ENCODE data around the gene CARD19.

CARD19 gene, protein sequence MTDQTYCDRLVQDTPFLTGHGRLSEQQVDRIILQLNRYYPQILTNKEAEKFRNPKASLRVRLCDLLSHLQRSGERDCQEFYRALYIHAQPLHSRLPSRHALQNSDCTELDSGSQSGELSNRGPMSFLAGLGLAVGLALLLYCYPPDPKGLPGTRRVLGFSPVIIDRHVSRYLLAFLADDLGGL
- 111 to 115 reads per million in 2 donors for total RNA-seq

- DNase-seq, result peak; percentile 60
Observed at GRCh38 chr9:93096131-93096802, at the start of gene CARD19. CARD19 (plus strand) TSS chr9:93096217; CDS start chr9:93096346, 129 bp downstream.

DNA sequence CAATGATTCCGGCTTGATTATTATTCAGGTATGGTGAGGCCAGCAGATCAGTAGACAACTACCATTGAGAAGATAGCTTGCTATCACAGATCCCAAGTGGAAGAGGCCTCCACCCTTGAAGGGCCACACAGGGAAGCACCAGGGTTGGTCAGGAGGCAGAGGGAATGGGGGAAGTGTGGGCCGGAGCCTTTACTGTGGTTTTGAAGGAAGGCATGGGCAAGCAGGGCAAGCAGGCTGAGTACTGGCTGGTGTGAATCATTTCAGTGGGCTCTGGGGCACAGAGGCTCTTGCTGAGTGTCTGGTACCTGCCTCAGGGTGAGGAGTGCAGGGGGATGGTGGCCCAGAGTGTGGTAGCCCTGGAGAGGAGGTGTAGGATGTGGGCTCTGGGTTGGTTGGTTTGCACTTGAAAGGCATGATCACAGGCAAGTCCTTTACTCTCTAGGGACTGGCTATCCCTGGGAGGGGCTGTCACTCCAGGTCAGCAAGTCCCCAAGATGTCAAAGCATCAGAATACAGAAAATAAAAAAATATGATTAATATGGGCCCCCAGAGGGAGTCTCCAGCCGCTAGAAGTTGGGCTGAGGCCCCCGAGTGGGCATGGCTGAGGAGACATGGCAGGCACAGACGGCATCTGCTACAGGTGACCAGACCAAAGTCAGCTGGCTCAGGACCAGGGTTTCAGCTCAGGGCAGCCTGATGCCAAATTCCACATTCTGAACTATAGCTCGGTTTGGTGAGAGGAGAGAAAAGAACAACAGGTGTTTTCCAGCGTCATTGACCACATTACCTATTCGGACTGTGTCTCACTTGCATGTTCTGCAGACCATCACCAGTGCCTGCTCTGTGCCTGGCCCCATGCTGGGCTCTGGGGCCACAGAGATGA is 47.2 kb upstream of the CARD19 start:
- no peak for DNase-seq

GRCh38 chr9:93049491-93049890 is 46.5 kb upstream of the CARD19 start:
- DNase-seq, result no peak

- DNase-seq, result no peak
Observed at GRCh38 chr9:93050231-93050630, 45.8 kb upstream of the CARD19 start.

DNA sequence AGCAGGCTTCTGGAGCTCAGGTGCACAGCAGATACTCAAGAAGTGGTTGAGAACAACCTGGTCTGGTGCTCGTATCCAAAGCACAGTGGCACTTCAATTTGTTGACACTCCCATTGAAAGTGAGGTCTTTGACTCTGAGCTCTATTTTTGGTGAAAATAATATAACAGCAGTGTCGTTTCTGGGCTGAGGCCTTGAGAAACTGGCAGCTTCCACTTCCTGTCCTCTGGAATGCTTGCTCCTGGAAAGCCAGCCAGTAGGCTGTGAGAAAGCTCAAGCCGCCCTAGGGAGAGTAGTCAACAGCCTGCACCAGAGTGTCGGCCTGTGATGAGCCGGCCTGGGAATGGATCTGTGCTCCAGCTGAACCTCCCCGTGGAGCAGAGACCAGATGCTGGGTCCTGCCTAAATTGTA is 44.3 kb upstream of the CARD19 start:
- no peak for DNase-seq

DNA sequence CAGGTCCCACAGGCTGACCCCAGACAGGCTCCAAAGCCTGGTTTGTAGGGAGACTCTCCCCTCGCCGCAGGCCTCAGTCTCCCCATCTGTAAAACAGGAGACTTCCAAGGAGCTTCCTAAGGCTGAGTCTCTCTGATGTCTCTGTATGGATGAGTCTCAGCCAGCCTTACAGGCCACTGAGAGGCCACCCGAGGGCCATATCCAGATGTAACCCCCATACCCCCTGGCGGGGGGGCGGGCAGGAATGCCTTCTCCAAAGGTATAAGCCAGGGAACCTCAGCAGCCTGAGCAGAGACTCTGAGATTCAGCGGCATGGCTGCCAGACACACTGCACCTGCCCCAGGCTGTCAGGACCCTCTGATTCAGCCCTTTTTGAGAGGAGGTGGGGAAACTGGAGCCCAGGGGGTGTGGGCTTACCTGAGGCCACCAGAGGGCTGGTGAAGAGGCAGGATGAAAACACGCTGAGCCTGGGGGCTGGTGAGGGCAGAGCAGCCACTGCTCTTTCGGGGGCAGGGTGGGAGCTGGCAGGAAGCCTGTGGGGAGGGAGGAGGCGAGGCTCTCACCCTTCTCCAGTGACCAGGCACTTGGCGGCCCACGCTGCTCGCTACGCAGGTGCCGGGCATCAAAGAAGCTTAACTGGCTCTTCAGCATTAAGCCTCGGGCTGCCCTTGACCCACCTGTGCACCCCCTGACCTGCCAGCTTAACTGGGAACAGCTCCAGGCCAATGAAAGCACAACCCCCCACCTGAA is 43.1 kb upstream of the CARD19 start:
- no peak for DNase-seq

DNA sequence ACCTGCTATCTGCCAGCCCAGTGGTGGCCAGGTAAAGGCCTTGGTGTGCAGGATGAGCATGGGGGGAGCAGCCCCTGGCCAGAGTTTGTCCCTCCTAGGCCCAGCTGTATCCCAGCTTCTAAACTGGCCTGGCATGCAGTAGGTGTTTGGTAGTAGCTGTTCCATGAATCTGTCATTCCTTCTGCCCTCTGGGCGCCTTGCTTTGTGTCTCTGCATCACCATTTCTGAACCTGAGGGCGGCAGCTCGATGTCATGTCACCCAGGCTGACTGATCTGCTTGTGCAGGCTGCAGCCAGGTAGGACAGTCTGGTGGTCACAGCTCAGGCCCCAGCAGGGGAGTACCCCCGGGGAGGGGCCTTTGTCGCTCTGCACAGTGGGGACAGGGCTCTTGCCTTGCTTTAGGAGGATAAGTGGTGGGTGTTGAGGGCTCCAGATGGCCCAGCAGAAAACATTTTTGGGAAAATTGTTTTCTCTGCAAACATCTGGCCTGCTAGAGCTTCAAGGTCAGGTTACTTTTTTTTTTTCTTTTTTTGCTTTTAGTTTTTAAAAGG is 42.2 kb upstream of the CARD19 start:
- DNase-seq, result no peak

DNA sequence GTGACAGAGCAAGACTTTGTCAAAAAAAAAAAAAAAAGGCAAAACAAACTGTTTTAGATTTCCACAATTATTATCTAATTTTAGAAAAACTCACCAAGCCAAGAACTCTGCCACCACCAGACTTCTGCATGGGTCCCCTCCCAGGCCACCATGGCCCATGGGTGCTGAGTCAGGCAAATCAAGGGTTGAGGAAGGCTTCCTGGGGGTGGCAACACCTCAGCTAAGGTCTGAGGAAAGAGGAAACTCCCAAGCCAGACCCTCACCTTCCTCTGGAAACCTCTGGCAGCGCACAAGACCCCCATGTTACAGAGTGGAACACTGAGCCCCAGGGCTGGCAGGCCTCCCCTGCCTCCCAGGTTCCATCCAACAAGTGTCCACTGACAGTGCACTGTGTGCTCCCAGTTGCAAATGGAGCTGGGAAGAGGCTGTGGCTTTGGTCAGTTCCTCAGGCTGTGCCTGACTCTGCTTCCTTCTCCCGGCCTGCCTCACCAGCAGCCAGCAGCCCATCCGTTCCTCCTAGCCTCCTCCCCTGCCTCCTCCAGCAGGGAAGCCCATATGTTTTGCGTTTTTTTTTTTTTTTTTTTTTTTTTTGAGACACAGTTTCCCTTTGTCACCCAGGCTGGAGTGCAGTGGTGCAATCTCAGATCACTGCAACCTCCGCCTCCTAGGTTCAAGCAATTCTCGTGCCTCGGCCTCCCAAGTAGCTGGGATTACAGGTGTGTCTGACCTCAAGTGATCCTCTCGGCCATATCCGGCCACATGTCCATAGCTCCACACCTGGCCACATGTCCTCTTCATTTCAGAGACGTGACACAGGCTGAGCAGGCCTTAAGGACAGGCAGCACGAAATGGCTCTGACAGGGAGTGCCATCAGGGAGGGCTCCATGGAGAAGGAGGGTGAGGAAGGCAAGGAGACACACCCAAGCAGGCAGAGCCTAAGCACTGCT is 41.0 kb upstream of the CARD19 start:
- DNase-seq, result no peak

DNA sequence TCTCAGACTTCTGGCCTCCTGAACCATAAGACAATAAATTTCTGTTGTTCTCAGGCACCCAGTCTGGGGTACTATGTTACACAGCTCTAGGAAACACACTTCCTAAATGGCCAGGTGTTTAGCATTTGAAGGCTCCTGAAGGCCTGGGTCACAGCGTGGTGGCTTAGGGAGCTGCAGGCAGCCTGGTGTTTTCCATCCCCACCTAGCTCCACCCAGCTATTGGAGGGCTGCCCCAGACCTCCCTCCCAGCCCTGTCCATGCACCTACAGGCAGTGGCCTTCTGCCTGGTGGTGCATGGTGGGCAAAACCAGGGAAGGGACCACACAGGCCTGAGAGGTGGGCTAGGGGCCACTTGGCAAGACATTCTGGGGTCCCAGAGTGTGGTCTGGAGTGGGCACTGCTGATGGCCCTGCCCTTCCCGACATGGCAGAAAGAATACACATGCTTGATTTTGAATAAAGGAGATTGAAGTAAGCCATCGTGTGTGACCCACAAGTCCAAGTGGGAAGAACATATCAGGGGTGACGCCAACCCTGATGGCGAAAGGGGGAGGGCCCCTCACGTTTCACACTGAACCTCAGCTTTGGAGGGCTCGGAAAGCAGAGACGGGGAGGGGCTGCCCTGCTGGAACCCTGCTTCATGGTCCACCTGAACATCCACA is 38.8 kb upstream of the CARD19 start:
- DNase-seq, result no peak

GRCh38 chr9:93057703-93058354 is 38.2 kb upstream of the CARD19 start:
- peak; percentile 59 for DNase-seq

DNA sequence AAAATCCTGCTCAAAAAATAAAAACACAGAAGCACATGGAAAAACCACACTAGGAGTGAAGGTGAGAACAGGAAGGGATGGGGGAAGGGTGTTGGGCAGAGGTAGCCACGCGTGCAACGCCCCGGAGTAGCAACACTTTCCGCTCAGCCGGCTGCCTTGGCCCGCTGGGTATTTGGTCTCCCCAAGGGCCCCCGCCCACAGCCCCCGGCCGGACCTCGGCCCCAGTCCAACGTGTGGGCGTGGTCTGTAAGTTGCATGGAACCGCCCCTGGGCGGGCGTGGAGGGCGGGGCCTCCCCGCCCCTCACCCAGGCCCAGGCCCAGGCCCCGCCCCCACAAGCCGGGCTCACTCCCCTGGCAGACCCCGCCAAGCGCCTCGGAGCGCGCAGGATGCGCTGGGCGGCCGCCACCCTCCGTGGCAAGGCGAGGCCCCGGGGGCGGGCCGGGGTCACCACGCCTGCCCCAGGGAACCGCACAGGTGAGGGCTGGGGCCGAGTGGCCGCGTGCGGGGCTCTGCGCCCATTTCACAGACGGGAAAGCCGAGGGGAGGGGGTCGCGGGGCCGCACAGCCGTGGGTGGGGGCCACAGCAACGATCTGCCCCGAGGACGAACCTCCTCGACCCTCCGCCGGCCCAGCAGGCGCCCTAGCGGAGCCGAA is 37.5 kb upstream of the CARD19 start, which contains the start of gene SUSD3:
Gene SUSD3 (plus strand): TSS at position 347 of the 656 bp plus-strand sequence. CDS start 42 bp downstream, at position 389.
- peak; percentile 62 for DNase-seq

DNA sequence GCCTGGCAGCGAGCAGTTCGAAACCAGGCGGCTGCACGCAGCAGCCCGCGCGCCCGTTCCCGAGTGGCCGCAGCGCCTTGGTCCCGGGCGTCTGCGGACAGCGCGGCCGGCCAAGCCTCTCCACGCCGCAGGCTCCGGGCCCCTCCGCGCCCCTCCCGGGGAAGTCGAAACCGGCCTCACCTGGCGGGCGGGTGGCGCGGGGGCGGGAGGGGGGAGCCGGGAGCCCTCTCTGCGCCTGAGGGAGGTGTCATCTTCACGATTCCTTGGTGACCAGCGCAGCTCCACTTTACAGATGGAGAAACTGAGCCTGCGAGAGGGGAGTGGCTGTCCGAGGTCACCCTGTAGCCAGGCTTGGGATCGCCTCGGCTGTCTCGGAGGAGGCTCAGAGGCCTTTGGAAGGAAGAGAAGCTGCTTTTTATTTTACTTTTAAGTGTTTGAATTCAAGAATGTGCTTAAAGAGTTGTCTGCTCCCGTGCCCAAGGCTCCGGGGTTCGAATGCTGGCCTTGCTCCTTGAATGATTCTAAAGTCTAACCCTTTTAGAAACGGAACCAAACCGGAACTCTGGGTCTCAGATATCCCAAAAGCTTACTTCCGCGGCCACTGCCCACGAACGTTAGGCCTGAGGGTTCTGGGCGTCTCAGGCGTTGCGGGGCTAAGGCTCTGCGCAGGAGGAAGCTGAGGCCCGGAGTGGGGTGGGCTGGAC is 36.9 kb upstream of the CARD19 start:
- DNase-seq, result peak; percentile 32

GRCh38 chr9:93059715-93060578 is 36.1 kb upstream of the CARD19 start:
- DNase-seq, result no peak

DNA sequence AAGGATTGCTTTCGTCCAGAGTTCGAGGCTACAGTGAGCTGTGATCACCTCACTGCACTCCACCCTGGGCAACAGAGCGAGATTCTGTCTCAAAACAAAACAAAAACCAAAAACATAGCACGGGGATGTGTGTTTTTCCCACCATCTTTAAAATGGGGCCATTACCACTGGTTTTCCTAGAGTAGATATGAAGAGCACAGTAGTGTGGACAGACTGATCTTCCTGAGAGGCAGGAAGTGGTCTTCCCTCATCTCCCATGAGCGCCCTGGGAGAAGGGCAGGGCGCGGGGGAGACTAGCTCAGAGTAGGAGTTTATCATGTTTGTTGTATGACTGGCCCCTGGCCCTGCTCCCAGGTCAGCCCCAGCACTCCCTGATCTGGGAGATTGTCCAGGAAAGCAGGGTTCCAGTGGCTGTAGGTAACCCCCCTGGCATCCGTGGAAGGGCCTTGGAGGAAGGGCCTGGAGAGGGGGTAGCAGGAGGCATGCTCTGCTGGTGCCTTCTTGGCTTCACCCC is 35.2 kb upstream of the CARD19 start:
- no peak for DNase-seq

GRCh38 chr9:93061260-93061751 is 34.7 kb upstream of the CARD19 start:
- DNase-seq, result no peak

DNA sequence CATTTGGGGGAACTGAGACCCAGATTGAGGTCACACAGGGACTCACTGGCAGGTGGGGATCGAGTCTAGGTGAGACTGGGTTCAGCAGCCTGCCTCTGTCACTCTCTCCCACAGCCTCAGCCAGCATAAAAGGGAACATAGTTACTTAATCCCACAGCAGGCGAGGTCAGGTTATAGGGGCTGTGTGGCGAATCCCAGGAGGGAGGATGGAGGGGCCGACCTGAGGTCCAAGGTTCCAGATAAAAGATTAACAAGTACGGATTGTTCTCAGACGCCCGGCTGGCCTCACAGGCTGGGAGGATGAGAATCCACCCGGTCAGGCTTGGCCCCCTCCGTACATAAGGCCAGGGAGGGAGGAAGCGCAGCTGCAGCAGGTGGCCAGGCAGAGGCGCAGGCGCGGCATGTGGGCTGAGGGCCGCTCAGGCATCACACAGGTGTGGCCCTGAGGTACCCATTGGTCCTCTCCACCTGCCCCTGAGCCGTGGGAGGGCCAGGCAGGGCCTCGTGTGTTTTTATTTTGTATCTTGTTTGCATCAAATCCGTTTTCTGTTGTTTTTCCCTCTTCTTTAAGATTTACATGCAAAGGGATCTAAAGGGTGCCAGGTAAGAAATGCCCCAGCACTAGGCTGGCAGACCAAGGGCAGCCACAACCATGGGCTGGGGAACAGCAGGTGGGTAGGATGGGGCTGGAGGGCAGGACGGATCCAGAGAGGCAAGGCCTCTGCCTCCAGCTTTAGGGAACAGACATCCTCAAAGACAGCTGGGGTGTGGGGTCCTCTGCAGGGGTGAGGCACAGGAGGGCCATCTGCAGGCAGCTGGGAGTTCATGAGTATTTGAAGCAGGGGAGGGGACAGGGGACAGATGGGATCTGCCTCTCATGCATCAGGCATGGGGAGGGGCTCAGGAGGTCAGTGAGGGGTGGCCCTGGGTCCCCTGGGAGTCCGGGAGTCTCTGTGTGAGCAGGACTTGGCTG is 33.9 kb upstream of the CARD19 start:
- no peak for DNase-seq

Measured in activated gamma-delta T cell (primary cell).